ENCODE data around the gene CCL5. TPM values are rescaled to one million over a fixed set of nuclear protein-coding genes. Genes with fewer than 3 reads are reported as not detected.

The CCL5 gene
- total RNA-seq, 2 experiments from 2014 or later: 35.6 to 40.1 TPM

GRCh38 chr17:35912942-35913341 is 32.8 kb upstream of the CCL5 start:
- Mint-ChIP-seq H3K4me3 (no peak overlapping the region), H3K27me3 (no peaks in the 10 kb centered on the region), H3K4me1 (ENCODE audit: low read depth) (no peaks in the 10 kb centered on the region), H3K27ac (no peak overlapping the region), H3K9me3 (no peaks in the 10 kb centered on the region), H3K36me3 (ENCODE audit: low read depth) (no peaks in the 10 kb centered on the region)
- no peak for DNase-seq
- TF ChIP-seq, protein P1, sequence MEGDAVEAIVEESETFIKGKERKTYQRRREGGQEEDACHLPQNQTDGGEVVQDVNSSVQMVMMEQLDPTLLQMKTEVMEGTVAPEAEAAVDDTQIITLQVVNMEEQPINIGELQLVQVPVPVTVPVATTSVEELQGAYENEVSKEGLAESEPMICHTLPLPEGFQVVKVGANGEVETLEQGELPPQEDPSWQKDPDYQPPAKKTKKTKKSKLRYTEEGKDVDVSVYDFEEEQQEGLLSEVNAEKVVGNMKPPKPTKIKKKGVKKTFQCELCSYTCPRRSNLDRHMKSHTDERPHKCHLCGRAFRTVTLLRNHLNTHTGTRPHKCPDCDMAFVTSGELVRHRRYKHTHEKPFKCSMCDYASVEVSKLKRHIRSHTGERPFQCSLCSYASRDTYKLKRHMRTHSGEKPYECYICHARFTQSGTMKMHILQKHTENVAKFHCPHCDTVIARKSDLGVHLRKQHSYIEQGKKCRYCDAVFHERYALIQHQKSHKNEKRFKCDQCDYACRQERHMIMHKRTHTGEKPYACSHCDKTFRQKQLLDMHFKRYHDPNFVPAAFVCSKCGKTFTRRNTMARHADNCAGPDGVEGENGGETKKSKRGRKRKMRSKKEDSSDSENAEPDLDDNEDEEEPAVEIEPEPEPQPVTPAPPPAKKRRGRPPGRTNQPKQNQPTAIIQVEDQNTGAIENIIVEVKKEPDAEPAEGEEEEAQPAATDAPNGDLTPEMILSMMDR (IDR thresholded peaks at IDR 0.05): no peak
- peaks cover 19% of the 10 kb centered on the region for H3K4me1 ChIP-seq (ENCODE audit: insufficient read depth, low read length)
- no peaks in the 10 kb centered on the region for H3K27me3 ChIP-seq (ENCODE audit: control insufficient read depth in 1 of 2, insufficient read depth in 2 of 2, low read length in 2 of 2)
- CTCF ChIA-PET: interaction anchor here (1.3 kb wide), 1 partner anchor 11 kb away, joined by 3 read pairs; no protein-coding TSS in a partner anchor
- ATAC-seq (ENCODE audit: poor library complexity): no peak
- no peak overlapping the region for H3K4me3 ChIP-seq (ENCODE audit: low read length)
- intact Hi-C loops (cut with DNase I, micrococcal nuclease): no loop called here
- POLR2A ChIA-PET: no interaction called here
- no peak overlapping the region for H3K27ac ChIP-seq (ENCODE audit: low read depth in 1 of 2, low read length in 2 of 2)
- no peaks in the 10 kb centered on the region for H3K9me3 ChIP-seq (ENCODE audit: control insufficient read depth in 1 of 2, insufficient read depth in 1 of 2, low read length in 2 of 2)
- H3K36me3 ChIP-seq (ENCODE audit: insufficient read depth, low read length): no peaks in the 10 kb centered on the region

- no peaks in the 10 kb centered on the region for H3K27me3 ChIP-seq (ENCODE audit: control insufficient read depth in 1 of 2, insufficient read depth in 2 of 2, low read length in 2 of 2)
- ATAC-seq (ENCODE audit: poor library complexity) (no peak), DNase-seq (no peak)
- Mint-ChIP-seq H3K4me1 (ENCODE audit: low read depth) (no peaks in the 10 kb centered on the region), H3K9me3 (no peaks in the 10 kb centered on the region), H3K4me3 (no peak overlapping the region), H3K27me3 (no peaks in the 10 kb centered on the region), H3K27ac (no peak overlapping the region), H3K36me3 (ENCODE audit: low read depth) (no peaks in the 10 kb centered on the region)
- no peaks in the 10 kb centered on the region for H3K9me3 ChIP-seq (ENCODE audit: control insufficient read depth in 1 of 2, insufficient read depth in 1 of 2, low read length in 2 of 2)
- no peak overlapping the region for H3K27ac ChIP-seq (ENCODE audit: low read depth in 1 of 2, low read length in 2 of 2)
- H3K4me3 ChIP-seq (ENCODE audit: low read length): no peak overlapping the region
- intact Hi-C loops (cut with DNase I, micrococcal nuclease): no loop called here
- CTCF ChIA-PET: interaction anchor here (1.3 kb wide), 1 partner anchor 11 kb away, joined by 3 read pairs; no protein-coding TSS in a partner anchor
- TF ChIP-seq, protein P1 (IDR thresholded peaks at IDR 0.05): no peak
- H3K36me3 ChIP-seq (ENCODE audit: insufficient read depth, low read length): no peaks in the 10 kb centered on the region
- H3K4me1 ChIP-seq (ENCODE audit: insufficient read depth, low read length): peaks cover 19% of the 10 kb centered on the region
- POLR2A ChIA-PET: no interaction called here
Measured at GRCh38 chr17:35912339-35912912, 32.3 kb upstream of the CCL5 start.

- POLR2A ChIA-PET: no interaction called here
- H3K4me1 Mint-ChIP-seq (ENCODE audit: low read depth): no peaks in the 10 kb centered on the region
- H3K9me3 Mint-ChIP-seq: no peaks in the 10 kb centered on the region
- TF ChIP-seq, protein P1 (IDR thresholded peaks at IDR 0.05): no peak
- intact Hi-C loops (cut with DNase I, micrococcal nuclease): no loop called here
- H3K27ac ChIP-seq (ENCODE audit: low read depth in 1 of 2, low read length in 2 of 2): no peak overlapping the region
- ATAC-seq (ENCODE audit: poor library complexity) (no peak), DNase-seq (no peak)
- no peak overlapping the region for H3K4me3 Mint-ChIP-seq
- no peak overlapping the region for H3K27ac Mint-ChIP-seq
- H3K27me3 Mint-ChIP-seq: no peaks in the 10 kb centered on the region
- CTCF ChIA-PET: no interaction called here
- no peaks in the 10 kb centered on the region for H3K9me3 ChIP-seq (ENCODE audit: control insufficient read depth in 1 of 2, insufficient read depth in 1 of 2, low read length in 2 of 2)
- no peaks in the 10 kb centered on the region for H3K36me3 Mint-ChIP-seq (ENCODE audit: low read depth)
- no peaks in the 10 kb centered on the region for H3K36me3 ChIP-seq (ENCODE audit: insufficient read depth, low read length)
- H3K4me3 ChIP-seq (ENCODE audit: low read length): no peak overlapping the region
- peaks cover 28% of the 10 kb centered on the region for H3K4me1 ChIP-seq (ENCODE audit: insufficient read depth, low read length)
- no peaks in the 10 kb centered on the region for H3K27me3 ChIP-seq (ENCODE audit: control insufficient read depth in 1 of 2, insufficient read depth in 2 of 2, low read length in 2 of 2)
Measured at GRCh38 chr17:35909408-35909807, 29.2 kb upstream of the CCL5 start.
